Duodenal mucosa (tissue), 2 donors: ENCODE results near the gene CYTH2.
"Not testable (repeated sequence)": the region's sequence is repeated elsewhere in the genome, so short reads cannot be mapped to it uniquely, and the experiment has no call there.

Source experiments
- H3K27ac ChIP-seq: one replicate; pipeline ENCODE4 v1.7.0; 2013; ENCODE audit warnings: low read depth, low read length
- H3K27me3 ChIP-seq, 2 donors: one replicate each; pipeline ENCODE4 v1.7.0; 2013; ENCODE audit warnings: low read length in 2 of 2, control low read depth in 1 of 2; ENCODE audit not compliant: insufficient read depth in 2 of 2, control insufficient read depth in 1 of 2
- H3K36me3 ChIP-seq, 2 donors: one replicate each; pipeline ENCODE4 v1.7.0; 2013; ENCODE audit warnings: low read length in 2 of 2, control low read depth in 1 of 2; ENCODE audit not compliant: insufficient read depth in 2 of 2, control insufficient read depth in 1 of 2
- H3K4me1 ChIP-seq, 2 donors: one replicate each; pipeline ENCODE4 v1.7.0; 2013; ENCODE audit warnings: low read length in 2 of 2, control low read depth in 1 of 2; ENCODE audit not compliant: insufficient read depth in 2 of 2, control insufficient read depth in 1 of 2
- H3K4me3 ChIP-seq, 2 donors: one replicate each; pipeline ENCODE4 v1.7.0; 2013; ENCODE audit warnings: low read length in 2 of 2, low read depth in 1 of 2
- H3K9ac ChIP-seq, 2 donors: one replicate each; pipeline ENCODE4 v1.7.0; 2013; ENCODE audit warnings: low read length in 2 of 2, low read depth in 1 of 2
- H3K9me3 ChIP-seq, 2 donors: one replicate each; pipeline ENCODE4 v1.7.0; 2013; ENCODE audit warnings: low read length in 2 of 2, control low read depth in 1 of 2; ENCODE audit not compliant: control insufficient read depth in 1 of 2

The CYTH2 gene

GRCh38 chr19:48484247-48484893 is 15.2 kb downstream of the CYTH2 start:
- H3K36me3 ChIP-seq: peaks cover 0 to 5% of the 10 kb centered on the region in 2 donors
- no peaks in the 10 kb centered on the region for H3K9me3 ChIP-seq
- no peak overlapping the region for H3K4me3 ChIP-seq
- H3K27ac ChIP-seq: no peak overlapping the region
- H3K9ac ChIP-seq: no peak overlapping the region
- H3K4me1 ChIP-seq: peaks cover 25 to 27% of the 10 kb centered on the region in 2 donors
- no peaks in the 10 kb centered on the region for H3K27me3 ChIP-seq

- H3K4me1 ChIP-seq: peaks cover 21 to 28% of the 10 kb centered on the region in 2 donors
- no peak overlapping the region for H3K9ac ChIP-seq
- no peaks in the 10 kb centered on the region for H3K9me3 ChIP-seq
- H3K4me3 ChIP-seq: no peak overlapping the region
- no peaks in the 10 kb centered on the region for H3K27me3 ChIP-seq
- H3K36me3 ChIP-seq: no peaks in the 10 kb centered on the region
- no peak overlapping the region for H3K27ac ChIP-seq
Observed at GRCh38 chr19:48484931-48485612, 15.9 kb downstream of the CYTH2 start.

- H3K4me3 ChIP-seq, H3K27ac ChIP-seq: not testable (repeated sequence)
Observed at GRCh38 chr19:48486706-48487105, 17.5 kb downstream of the CYTH2 start.

GRCh38 chr19:48487544-48487943 is 18.4 kb downstream of the CYTH2 start:
- Histone ChIP-seq H3K4me3 (peak overlapping the region; percentile 6 to 32), H3K27ac (peak overlapping the region; percentile 55), H3K9me3 (no peaks in the 10 kb centered on the region), H3K27me3 (no peaks in the 10 kb centered on the region), H3K9ac (no peak overlapping the region), H3K4me1 (peaks cover 22 to 36% of the 10 kb centered on the region in 2 donors), H3K36me3 (no peaks in the 10 kb centered on the region)

More at GRCh38 chr19:48486706-48487105, 17.5 kb downstream of the CYTH2 start:
- H3K27me3 ChIP-seq, H3K9me3 ChIP-seq, H3K36me3 ChIP-seq, H3K9ac ChIP-seq: not testable (repeated sequence)
- peaks cover 19 to 33% of the 10 kb centered on the region in 2 donors for H3K4me1 ChIP-seq

- H3K9ac ChIP-seq: no peak overlapping the region
- H3K9me3 ChIP-seq: no peaks in the 10 kb centered on the region
- H3K4me1 ChIP-seq: peaks cover 23 to 37% of the 10 kb centered on the region in 2 donors
- H3K36me3 ChIP-seq: no peaks in the 10 kb centered on the region
- H3K27ac ChIP-seq: peak overlapping the region; percentile 55
- peak overlapping the region; percentile 6 to 32 for H3K4me3 ChIP-seq
- no peaks in the 10 kb centered on the region for H3K27me3 ChIP-seq
Observed at GRCh38 chr19:48487948-48488347, 18.8 kb downstream of the CYTH2 start.

GRCh38 chr19:48488478-48488877 is 19.3 kb downstream of the CYTH2 start:
- H3K36me3 ChIP-seq, H3K9ac ChIP-seq, H3K27ac ChIP-seq, H3K27me3 ChIP-seq, H3K9me3 ChIP-seq: not testable (repeated sequence)
- Histone ChIP-seq H3K4me3 (peak overlapping the region in 1 of 2 donors; percentile 32), H3K4me1 (peaks cover 23 to 37% of the 10 kb centered on the region in 2 donors)

- Histone ChIP-seq H3K36me3 (no peaks in the 10 kb centered on the region), H3K9ac (no peak overlapping the region), H3K27ac (no peak overlapping the region), H3K9me3 (no peaks in the 10 kb centered on the region), H3K4me3 (no peak overlapping the region), H3K4me1 (peaks cover 30 to 44% of the 10 kb centered on the region in 2 donors), H3K27me3 (no peaks in the 10 kb centered on the region)
Observed at GRCh38 chr19:48489608-48490216, 20.5 kb downstream of the CYTH2 start.

GRCh38 chr19:48490981-48491792 is 22.0 kb downstream of the CYTH2 start:
- Histone ChIP-seq H3K4me1 (peaks cover 39 to 55% of the 10 kb centered on the region in 2 donors), H3K36me3 (no peaks in the 10 kb centered on the region), H3K9ac (no peak overlapping the region), H3K9me3 (no peaks in the 10 kb centered on the region), H3K27me3 (no peaks in the 10 kb centered on the region), H3K27ac (no peak overlapping the region), H3K4me3 (peak overlapping the region in 1 of 2 donors; percentile 32)

GRCh38 chr19:48491793-48492123 is 22.6 kb downstream of the CYTH2 start:
- Histone ChIP-seq H3K4me1 (peaks cover 39 to 55% of the 10 kb centered on the region in 2 donors), H3K36me3 (no peaks in the 10 kb centered on the region), H3K9ac (no peak overlapping the region), H3K4me3 (no peak overlapping the region), H3K27ac (no peak overlapping the region), H3K27me3 (no peaks in the 10 kb centered on the region), H3K9me3 (no peaks in the 10 kb centered on the region)
